ENCODE data around the gene NIFK. TPM values are rescaled to one million over a fixed set of nuclear protein-coding genes. Genes with fewer than 3 reads are reported as not detected.
"Not testable (repeated sequence)": the region's sequence is repeated elsewhere in the genome, so short reads cannot be mapped to it uniquely, and the experiment has no call there.

Gene NIFK
- total and polyA plus RNA-seq, 2 donors, result 28.1 to 72.0 TPM

DNA sequence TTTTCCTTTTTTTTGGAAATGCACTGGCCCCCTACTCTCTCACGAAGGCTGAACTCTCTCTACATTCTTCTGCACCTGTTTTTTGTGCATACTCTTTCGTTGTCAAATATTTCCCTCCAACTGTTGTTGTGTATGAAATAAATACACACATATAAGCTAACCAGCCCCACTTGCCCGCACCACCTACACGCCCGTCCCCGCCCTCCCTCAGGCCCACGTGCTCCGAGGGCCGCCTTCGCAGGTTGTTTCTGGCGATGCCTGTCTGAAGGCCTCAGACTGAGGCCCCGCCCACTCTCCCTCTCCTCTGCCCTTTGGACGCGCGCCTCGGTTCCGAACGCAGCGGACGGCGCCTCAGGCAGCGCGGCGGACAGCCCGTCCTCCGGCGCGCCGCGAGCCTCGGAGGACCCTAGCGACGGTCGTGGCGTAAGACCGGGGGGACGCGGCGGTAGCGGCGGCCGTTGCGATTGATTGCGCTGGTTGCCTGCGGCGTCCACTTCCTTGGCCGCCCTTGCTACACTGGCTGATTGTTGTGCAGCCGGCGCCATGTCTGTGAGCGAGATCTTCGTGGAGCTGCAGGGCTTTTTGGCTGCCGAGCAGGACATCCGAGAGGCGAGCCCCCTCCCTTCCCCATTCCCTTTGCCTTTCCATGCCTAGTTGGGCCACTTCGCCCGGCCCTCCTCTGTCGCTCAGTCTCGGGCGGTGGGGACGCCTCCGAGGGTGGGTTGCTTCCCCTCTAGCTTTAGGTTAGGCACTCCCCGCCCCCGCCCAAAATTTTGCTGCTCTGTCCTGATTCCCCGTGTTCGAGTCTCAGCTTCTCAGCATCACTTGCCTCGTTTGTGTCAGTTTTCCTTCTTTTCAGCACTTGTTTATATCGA is 18.8 kb upstream of the NIFK start, which contains the start of gene TSN:
TSS of gene TSN (plus strand) at position 415 of the 875 bp plus-strand sequence. CDS start at position 544, 129 bp downstream.
- Histone ChIP-seq H3K27ac (ENCODE audit: low read depth) (no peak within 1 kb of the TSS), H3K36me3 (ENCODE audit: insufficient read depth) (no peaks in the 10 kb centered on the region), H3K4me3 (ENCODE audit: low read depth, low read length) (peak within 1 kb of the TSS; percentile 91), H3K4me1 (ENCODE audit: insufficient read depth) (no peaks in the 10 kb centered on the region)
- DNase-seq (ENCODE audit: extremely low spot score), result peak; percentile 87
- under 1% methylated on average over 67 of the region's 67 CpGs for WGBS

DNA sequence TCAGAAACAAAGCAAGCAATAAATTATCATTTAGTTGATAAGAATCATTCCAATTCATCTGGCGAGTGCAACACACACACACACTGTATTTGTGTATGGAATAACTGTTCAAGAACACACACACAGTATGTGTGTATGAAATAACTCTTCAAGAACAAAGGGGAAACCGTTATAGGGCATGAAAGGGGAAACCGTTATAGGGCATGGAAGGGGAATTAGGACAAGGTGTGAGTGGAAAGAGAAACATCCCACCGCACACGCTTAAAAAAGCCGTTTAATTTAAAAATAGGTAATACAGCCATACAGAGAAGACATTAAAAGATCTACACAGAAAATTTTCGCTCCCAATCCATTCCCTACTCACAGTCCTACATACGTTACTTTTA is 18.2 kb upstream of the NIFK start:
- peak overlapping the region; percentile 91 for H3K4me3 ChIP-seq (ENCODE audit: low read depth, low read length)

DNA sequence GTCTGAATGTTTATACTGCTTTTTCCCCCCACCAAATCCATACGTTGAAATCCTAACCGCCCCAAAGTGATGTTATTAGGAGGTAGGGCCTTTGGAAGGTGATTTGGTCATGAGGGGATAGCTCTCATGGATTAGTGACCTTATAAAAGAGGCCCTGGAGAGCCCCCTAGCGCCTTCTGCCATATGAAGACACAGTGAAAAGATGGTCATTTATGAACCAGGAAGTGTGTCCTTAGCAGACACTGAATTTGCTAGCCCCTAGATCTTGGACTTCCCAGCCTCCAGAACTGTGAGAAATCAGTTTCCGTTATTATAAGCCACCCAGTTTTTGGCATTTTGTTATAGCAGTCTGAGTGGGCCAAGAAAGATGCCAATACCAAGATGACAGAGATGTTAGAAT is 11.5 kb upstream of the NIFK start:
- WGBS, result 52% methylated on average over 4 of the region's 4 CpGs
- Histone ChIP-seq H3K4me3 (ENCODE audit: low read depth, low read length) (no peak overlapping the region), H3K36me3 (ENCODE audit: insufficient read depth) (no peaks in the 10 kb centered on the region), H3K4me1 (ENCODE audit: insufficient read depth) (no peaks in the 10 kb centered on the region), H3K27ac (ENCODE audit: low read depth) (no peak overlapping the region)
- DNase-seq (ENCODE audit: extremely low spot score), result no peak

More for the DNA sequence above, 18.2 kb upstream of the NIFK start:
- DNase-seq (ENCODE audit: extremely low spot score), result no peak
- Histone ChIP-seq H3K4me1 (ENCODE audit: insufficient read depth) (no peaks in the 10 kb centered on the region), H3K36me3 (ENCODE audit: insufficient read depth) (no peaks in the 10 kb centered on the region), H3K27ac (ENCODE audit: low read depth) (no peak overlapping the region)
- 1% methylated on average over 8 of the region's 8 CpGs for WGBS

DNA sequence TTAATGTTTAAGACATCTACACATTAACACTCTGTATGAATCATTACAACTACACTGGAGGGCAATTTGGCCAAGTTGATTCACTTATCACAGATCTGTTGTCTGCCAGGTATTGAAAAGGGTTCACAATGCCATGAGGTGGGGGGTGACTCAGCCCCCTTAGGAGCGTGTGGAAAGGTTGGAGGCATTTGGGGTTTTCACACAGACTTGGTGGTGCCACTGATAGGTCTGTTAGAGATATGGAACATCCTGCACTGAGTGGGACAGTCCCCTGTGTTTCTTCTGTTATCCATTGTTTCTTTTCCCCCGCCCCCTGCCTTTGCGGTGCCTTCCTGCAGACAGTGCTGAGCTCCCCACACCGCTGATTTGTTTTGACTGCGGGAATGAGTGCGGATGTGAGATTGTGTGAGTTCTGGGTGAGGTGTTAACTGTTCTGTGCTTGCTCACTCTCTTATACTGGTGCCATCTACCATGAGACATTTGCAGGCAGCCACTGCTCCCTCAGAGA is 9.4 kb upstream of the NIFK start:
- WGBS, result 56% methylated on average over 6 of the region's 6 CpGs
- Histone ChIP-seq H3K4me1 (ENCODE audit: insufficient read depth) (no peaks in the 10 kb centered on the region), H3K36me3 (ENCODE audit: insufficient read depth) (no peaks in the 10 kb centered on the region), H3K27ac (ENCODE audit: low read depth) (no peak overlapping the region), H3K4me3 (ENCODE audit: low read depth, low read length) (no peak overlapping the region)
- DNase-seq (ENCODE audit: extremely low spot score), result no peak

DNA sequence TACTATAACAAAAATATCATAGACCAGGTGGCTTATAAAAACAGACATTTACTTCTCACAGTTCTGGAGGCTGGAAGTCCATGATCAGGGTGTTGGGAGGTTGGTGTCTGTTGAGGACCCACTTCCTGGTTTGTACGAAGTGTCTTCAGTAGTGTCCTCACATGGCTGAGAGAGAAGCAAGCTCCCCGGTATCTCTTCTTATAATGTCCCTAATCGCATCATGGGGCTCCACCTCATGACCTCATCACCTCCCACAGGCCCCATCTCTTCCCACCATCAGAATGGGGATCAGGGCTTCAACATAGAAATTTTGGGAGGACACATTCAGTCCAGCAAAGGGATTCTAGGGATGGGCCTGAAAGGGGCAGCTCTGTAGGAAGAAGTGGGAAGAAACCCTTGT is 4.8 kb upstream of the NIFK start:
- no peak for DNase-seq (ENCODE audit: extremely low spot score)
- 85% methylated on average over 3 of the region's 3 CpGs for whole genome bisulfite sequencing

DNA sequence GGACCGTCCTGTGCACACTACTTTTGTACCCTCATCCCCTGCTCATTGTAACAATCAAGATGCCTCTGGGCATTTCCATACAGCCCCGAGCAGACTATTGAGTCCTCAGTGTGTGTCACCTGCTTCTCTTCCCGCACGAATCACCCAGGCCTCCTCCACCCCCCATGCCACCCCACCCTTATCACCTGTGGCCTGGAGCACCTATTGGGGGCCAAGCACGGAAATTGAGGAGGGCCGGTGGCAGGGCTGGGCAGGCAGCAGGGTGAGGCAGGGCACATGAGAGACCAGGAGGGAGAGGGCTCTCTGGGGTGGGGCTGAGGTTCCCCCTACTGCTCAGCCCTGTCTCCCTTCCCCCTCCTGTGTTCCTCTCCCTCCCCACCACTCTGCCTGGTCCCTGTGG is 4.3 kb upstream of the NIFK start:
- no peaks in the 10 kb centered on the region for H3K4me1 ChIP-seq (ENCODE audit: insufficient read depth)
- H3K36me3 ChIP-seq (ENCODE audit: insufficient read depth), result no peaks in the 10 kb centered on the region
- DNase-seq (ENCODE audit: extremely low spot score), result no peak
- no peak overlapping the region for H3K27ac ChIP-seq (ENCODE audit: low read depth)
- WGBS, result 79% methylated on average over 6 of the region's 6 CpGs
- H3K4me3 ChIP-seq (ENCODE audit: low read depth, low read length), result no peak overlapping the region

More for the DNA sequence above, 4.8 kb upstream of the NIFK start:
- Histone ChIP-seq H3K36me3 (ENCODE audit: insufficient read depth) (no peaks in the 10 kb centered on the region), H3K4me3 (ENCODE audit: low read depth, low read length) (no peak overlapping the region), H3K4me1 (ENCODE audit: insufficient read depth) (no peaks in the 10 kb centered on the region), H3K27ac (ENCODE audit: low read depth) (no peak overlapping the region)

DNA sequence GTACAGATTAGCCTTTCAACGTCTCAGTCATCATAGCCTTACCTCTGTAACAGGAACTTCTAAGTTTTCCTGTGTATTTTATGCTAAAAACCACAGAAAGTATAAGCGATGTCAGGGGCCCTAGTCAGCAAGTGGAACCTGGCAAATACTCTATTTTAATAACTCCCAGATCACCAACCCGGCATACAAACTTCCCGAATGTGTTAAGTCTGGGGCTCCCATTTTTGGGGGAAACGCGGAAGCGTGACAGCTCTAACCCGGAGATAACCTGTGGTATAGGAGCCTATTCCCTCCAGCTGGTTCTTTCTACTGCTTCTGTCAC is 574 bp downstream of the NIFK start:
- Histone ChIP-seq H3K4me3 (ENCODE audit: low read depth, low read length) (peak overlapping the region; percentile 67), H3K36me3 (ENCODE audit: insufficient read depth) (no peaks in the 10 kb centered on the region), H3K27ac (ENCODE audit: low read depth) (no peak overlapping the region), H3K4me1 (ENCODE audit: insufficient read depth) (no peaks in the 10 kb centered on the region)
- WGBS, result under 1% methylated on average over 8 of the region's 8 CpGs
- no peak for DNase-seq (ENCODE audit: extremely low spot score)

DNA sequence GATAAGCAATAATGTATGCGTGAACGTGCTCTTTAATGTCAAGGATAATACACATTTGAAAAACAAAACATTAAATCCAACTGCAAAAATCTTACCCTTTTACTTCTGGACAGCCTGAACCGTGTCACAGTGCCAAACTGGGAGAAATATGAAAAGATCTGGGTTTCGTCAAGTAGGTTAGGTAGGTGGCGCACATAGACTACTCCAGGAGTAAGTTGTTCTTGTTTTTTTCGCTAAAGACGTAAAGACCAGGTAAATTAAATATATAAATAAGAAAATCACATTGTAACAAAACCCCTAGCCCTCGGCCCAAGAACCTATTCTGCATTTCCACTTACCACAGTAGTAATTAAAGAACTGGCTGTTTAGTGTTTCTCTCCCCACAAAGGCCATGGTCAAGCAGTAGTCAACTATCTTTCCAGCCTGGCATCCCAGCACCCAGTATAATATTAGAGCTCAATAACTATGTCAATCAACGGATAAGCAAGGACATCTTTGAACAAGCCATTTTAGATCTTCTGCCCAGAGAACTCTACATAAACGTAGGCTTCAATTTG is 1.1 kb downstream of the NIFK start:
- no peaks in the 10 kb centered on the region for H3K36me3 ChIP-seq (ENCODE audit: insufficient read depth)
- H3K4me3 ChIP-seq (ENCODE audit: low read depth, low read length), result peak overlapping the region; percentile 67
- no peak overlapping the region for H3K27ac ChIP-seq (ENCODE audit: low read depth)
- no peak for DNase-seq (ENCODE audit: extremely low spot score)
- H3K4me1 ChIP-seq (ENCODE audit: insufficient read depth), result no peaks in the 10 kb centered on the region
- WGBS, result 22% methylated on average over 10 of the region's 10 CpGs

DNA sequence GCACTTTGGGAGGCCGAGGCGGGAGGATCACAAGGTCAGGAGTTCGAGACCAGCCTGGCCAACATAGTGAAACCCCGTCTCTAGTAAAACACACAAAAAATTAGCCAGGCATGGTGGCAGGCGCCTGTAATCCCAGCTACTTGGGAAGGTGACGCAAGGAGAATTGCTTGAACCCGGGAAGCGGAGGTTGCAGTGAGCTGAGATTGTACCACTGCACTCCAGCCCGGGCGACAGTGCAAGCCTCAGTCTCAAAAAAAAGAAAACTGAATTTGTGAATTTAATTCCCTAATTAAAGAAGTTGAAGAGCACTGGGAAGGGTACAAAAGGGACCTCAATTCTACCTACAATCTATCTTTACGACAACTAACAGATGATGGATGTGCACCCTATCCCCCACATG is 2.1 kb downstream of the NIFK start:
- 94% methylated on average over 11 of the region's 11 CpGs for WGBS
- H3K36me3 ChIP-seq (ENCODE audit: insufficient read depth); H3K4me1 ChIP-seq (ENCODE audit: insufficient read depth): not testable (repeated sequence)

DNA sequence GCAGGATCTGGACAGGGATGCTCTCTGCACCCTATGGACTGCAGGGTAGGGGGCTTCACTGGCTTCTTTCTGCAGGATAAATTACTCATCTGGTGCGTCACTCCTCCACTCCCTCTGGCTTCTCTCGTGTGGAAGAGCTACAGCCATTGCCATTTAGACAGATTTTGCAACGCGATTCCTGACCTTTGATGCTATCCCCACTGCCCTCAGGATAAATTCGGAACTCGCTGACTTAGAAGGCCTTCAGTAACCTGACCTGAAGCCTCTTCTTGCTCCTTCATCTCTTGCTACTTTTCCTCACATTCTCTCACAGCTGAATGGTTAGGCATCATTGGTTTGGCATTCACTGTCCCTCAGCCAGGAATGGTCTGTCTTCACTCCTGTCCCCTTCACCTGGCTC is 5.3 kb downstream of the NIFK start:
- Histone ChIP-seq H3K27ac (ENCODE audit: low read depth) (no peak overlapping the region), H3K4me3 (ENCODE audit: low read depth, low read length) (no peak overlapping the region), H3K36me3 (ENCODE audit: insufficient read depth) (peaks cover 3% of the 10 kb centered on the region), H3K4me1 (ENCODE audit: insufficient read depth) (no peaks in the 10 kb centered on the region)
- whole genome bisulfite sequencing, result 76% methylated on average over 6 of the region's 6 CpGs
- DNase-seq (ENCODE audit: extremely low spot score), result no peak

More for the DNA sequence above, 2.1 kb downstream of the NIFK start:
- not testable (repeated sequence) for H3K4me3 ChIP-seq (ENCODE audit: low read depth, low read length); DNase-seq (ENCODE audit: extremely low spot score); H3K27ac ChIP-seq (ENCODE audit: low read depth)

DNA sequence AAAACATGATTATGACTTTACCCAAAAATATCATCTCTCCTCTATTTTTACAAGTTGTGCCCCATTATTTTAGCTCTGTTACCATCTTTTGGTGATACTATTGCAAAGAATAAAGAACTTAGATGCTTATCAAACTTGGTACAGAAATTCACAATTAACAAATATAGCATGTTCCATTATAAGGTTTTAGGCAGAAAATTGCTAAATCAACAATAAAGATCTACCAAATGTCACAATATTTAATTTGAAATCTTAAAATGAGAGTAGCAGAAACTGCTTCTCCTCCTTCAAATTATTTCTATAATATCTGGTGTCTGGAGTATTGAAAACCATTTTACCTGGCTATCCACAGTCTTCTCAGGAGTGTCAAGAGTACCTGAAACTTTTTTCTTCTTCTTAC is 8.7 kb downstream of the NIFK start:
- no peak for DNase-seq (ENCODE audit: extremely low spot score)
- Histone ChIP-seq H3K27ac (ENCODE audit: low read depth) (no peak overlapping the region), H3K4me3 (ENCODE audit: low read depth, low read length) (no peak overlapping the region), H3K4me1 (ENCODE audit: insufficient read depth) (no peaks in the 10 kb centered on the region), H3K36me3 (ENCODE audit: insufficient read depth) (peaks cover 3% of the 10 kb centered on the region)

DNA sequence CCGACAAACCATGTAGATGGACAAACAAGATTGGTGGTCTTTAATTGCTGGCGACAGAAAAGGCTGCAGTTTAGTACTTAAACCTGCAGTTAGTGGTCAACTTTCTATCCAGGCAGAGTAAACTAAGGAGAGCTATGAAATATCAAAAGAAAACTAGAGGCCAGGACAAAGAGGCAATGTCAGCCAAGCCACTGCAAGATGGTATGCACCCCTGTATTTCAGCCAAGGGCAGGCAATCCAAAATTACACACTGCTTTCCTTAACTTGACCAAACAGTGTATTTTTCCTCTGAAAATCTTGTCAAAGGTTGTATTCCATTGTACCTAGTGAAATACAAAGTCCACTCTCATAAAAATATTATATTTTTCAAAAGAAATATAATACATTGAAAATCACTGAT is 9.3 kb downstream of the NIFK start:
- no peaks in the 10 kb centered on the region for H3K4me1 ChIP-seq (ENCODE audit: insufficient read depth)
- H3K27ac ChIP-seq (ENCODE audit: low read depth), result no peak overlapping the region
- DNase-seq (ENCODE audit: extremely low spot score), result no peak
- 90% methylated on average over 2 of the region's 2 CpGs for WGBS
- no peak overlapping the region for H3K4me3 ChIP-seq (ENCODE audit: low read depth, low read length)
- H3K36me3 ChIP-seq (ENCODE audit: insufficient read depth), result peaks cover 3% of the 10 kb centered on the region

DNA sequence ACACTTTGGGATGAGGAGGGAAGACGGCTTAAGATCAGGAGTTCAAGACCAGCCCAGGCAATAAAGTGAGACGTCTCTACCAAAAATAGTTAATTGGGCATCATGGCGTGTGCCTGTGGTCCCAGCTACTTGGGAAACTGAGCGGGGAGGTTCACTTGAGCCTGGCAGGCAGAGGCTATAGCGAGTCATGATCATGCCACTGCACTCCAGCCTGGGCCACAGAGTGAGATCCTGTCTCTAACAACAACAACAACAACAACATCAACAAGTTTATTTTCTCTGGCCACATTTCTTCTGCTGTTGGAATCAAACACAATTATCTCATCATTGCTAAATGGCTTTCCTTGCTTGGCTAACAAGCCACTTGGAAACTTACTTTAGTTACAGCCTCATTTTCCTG is 13.4 kb downstream of the NIFK start:
- H3K4me3 ChIP-seq (ENCODE audit: low read depth, low read length), result no peak overlapping the region
- no peak overlapping the region for H3K27ac ChIP-seq (ENCODE audit: low read depth)
- WGBS, result 83% methylated on average over 5 of the region's 5 CpGs
- H3K4me1 ChIP-seq (ENCODE audit: insufficient read depth), result no peaks in the 10 kb centered on the region
- no peak for DNase-seq (ENCODE audit: extremely low spot score)
- peaks cover 3% of the 10 kb centered on the region for H3K36me3 ChIP-seq (ENCODE audit: insufficient read depth)

DNA sequence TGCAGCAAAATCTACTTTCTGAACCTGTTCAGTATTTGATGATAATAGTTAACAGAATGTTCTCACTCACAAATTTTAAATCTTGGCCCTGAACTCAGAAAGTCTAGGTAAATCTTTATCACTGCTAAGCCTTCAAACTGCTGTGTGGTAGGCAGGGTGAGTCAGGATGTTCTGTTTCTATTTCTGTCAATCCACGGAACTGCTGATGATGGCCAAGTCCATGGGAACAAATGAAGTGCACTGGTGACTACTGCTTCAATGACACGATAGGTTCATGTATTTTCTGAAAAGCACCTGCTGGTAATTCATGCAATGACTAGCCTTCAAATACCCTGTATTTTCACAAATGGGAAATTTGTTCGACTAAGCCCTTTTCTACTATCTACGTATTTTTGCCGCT is 14.2 kb downstream of the NIFK start:
- 73% methylated on average over 5 of the region's 5 CpGs for WGBS

More for the DNA sequence above, 14.2 kb downstream of the NIFK start:
- Histone ChIP-seq H3K27ac (ENCODE audit: low read depth) (no peak overlapping the region), H3K4me1 (ENCODE audit: insufficient read depth) (no peaks in the 10 kb centered on the region), H3K4me3 (ENCODE audit: low read depth, low read length) (no peak overlapping the region), H3K36me3 (ENCODE audit: insufficient read depth) (peaks cover 3% of the 10 kb centered on the region)
- DNase-seq (ENCODE audit: extremely low spot score), result no peak
